Gastroesophageal sphincter (tissue), 3 donors: ENCODE data around the gene ADD2.

Experiments used
- POLR2A ChIP-seq, 2 donors: fragments of 450-650 bp; IDR thresholded peaks; one replicate each; pipeline ENCODE4 v1.6.1; 2017; ENCODE audit warnings: antibody characterized with exemption in 2 of 2, mild to moderate bottlenecking in 2 of 2, moderate library complexity in 1 of 2
- POLR2AphosphoS5 ChIP-seq: sonication (generic); formaldehyde crosslinking; IDR thresholded peaks from one replicate; pipeline ENCODE4 v1.6.1; 2017; ENCODE audit warnings: antibody characterized with exemption
- TF ChIP-seq, protein P1 (sequence below), 4 experiments: fragments of 200-600 bp in 2 of 4; fragments of 450-650 bp in 2 of 4; sonication (generic) in 1 of 4; IDR thresholded peaks; one replicate each; pipeline ENCODE4 v1.5.1; 2017 to 2019; ENCODE audit warnings: antibody characterized with exemption in 4 of 4, mild to moderate bottlenecking in 2 of 4, moderate library complexity in 2 of 4

DNA sequence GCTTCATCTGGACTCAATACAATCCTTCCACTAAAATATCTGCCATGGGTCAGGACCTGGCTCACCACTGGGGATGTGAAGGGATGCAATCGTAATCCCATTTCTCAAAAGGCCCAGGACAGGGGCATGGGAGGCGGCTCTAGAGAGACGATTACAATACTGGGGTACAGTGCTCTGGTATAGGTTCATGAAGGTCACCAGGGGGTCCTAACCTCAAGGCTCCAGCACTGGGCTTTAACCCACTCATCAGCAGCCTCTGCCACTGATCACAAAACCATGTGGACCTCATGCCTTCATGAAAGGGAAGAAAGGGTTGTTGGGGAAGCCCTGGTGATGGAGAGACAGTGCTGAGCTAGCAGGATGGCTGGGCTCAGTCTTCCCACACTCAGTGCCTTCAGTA, 48.8 kb downstream of the ADD2 start:
- TF ChIP-seq, protein P1, sequence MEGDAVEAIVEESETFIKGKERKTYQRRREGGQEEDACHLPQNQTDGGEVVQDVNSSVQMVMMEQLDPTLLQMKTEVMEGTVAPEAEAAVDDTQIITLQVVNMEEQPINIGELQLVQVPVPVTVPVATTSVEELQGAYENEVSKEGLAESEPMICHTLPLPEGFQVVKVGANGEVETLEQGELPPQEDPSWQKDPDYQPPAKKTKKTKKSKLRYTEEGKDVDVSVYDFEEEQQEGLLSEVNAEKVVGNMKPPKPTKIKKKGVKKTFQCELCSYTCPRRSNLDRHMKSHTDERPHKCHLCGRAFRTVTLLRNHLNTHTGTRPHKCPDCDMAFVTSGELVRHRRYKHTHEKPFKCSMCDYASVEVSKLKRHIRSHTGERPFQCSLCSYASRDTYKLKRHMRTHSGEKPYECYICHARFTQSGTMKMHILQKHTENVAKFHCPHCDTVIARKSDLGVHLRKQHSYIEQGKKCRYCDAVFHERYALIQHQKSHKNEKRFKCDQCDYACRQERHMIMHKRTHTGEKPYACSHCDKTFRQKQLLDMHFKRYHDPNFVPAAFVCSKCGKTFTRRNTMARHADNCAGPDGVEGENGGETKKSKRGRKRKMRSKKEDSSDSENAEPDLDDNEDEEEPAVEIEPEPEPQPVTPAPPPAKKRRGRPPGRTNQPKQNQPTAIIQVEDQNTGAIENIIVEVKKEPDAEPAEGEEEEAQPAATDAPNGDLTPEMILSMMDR (IDR thresholded peaks at IDR 0.05) = no peak
- TF ChIP-seq POLR2A (IDR thresholded peaks at IDR 0.05) (no peak), POLR2AphosphoS5 (no peak)
